Epidermal melanocyte (primary cell): ENCODE measurements around the gene FERD3L.

Experiments used
- DNase-seq: peaks from one replicate; pipeline ENCODE4 v3.0.0; 2011; ENCODE audit warnings: low spot score; ENCODE audit not compliant: insufficient read length

The FERD3L gene

GRCh38 chr7:19101472-19101871 is 43.7 kb downstream of the FERD3L start:
- no peak for DNase-seq

- DNase-seq, result no peak
Observed at GRCh38 chr7:19099924-19100323, 45.3 kb downstream of the FERD3L start.

DNA sequence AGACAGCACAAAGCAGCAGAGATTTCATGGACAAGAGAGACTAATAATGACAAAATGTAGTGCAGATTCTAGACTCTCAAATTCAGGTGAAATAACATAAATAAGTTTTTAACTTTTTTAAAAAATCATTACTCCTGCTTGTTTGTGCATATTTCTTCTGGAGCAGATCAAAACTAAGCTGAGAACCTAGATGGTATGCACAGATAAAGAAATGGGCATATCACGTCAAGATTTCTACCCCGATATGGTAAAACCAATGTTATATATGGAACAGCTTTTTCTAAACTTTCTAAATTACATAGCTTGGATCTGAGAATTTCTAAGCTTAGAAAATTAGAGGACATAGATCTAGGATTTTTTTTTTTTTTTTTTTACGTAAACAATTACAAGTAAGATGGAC is 46.0 kb downstream of the FERD3L start:
- DNase-seq, result no peak

DNA sequence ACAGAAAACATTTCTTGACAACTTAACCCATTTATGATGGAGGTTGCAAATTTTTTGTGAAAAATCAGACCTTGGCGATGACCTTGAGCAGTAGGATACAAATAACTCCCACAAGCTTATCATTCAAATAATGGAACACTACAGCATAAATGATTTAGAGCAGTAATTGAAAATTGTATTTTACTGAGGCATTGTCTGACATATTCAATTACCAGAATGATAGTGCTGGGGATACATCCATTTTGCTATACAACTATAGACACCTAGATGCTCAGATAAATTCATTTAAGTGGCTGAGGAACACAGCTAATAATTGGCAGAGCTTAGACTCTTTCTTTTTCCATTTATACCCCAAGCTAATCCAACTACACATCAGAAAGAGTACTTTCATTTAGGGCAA is 46.7 kb downstream of the FERD3L start:
- DNase-seq, result no peak

- no peak for DNase-seq
Observed at GRCh38 chr7:19097165-19098055, 47.8 kb downstream of the FERD3L start.

GRCh38 chr7:19095353-19095860 is 49.8 kb downstream of the FERD3L start:
- no peak for DNase-seq
